HCT116 (cell line): ENCODE results near the gene ADGRG6.

ENCODE experiments used
- CTCF ChIP-seq, 3 experiments: fragments of 200-600 bp in 1 of 3; sonication (generic) in 1 of 3; IDR thresholded peaks in 2 of 3; conservative IDR thresholded peaks in 1 of 3; 2 replicates each; pipeline ENCODE4 v1.5.1; 2012 to 2017; ENCODE audit warnings: low read depth in 2 of 3, low read length in 2 of 3, antibody characterized with exemption in 1 of 3, borderline replicate concordance in 1 of 3, control low read depth in 1 of 3, mild to moderate bottlenecking in 1 of 3, mixed read lengths in 1 of 3, mixed run types in 1 of 3, moderate library complexity in 1 of 3; ENCODE audit not compliant: insufficient read depth in 1 of 3
- MAX ChIP-seq: IDR thresholded peaks from 2 replicates; pipeline ENCODE4 v1.6.1; 2012

- TF ChIP-seq MAX (no peak), CTCF (IDR thresholded peaks at IDR 0.05 in 2 of 3, conservative IDR thresholded peaks at IDR 0.05 in 1 of 3; ENCODE audit: borderline replicate concordance in 1 of 3, insufficient read depth in 1 of 3, low read depth in 2 of 3, low read length in 2 of 3) (no peak)
These were observed 96.5 kb downstream of the ADGRG6 start for GRCh38 chr6:142398353-142398752.
